Left lung (tissue), 10 donors: ENCODE results near the gene SLC25A6. TPM values are rescaled to one million over a fixed set of nuclear protein-coding genes. Genes with fewer than 3 reads are reported as not detected.

ENCODE experiments used
- ATAC-seq: fragments of 200-7000 bp; cut with Tn5 transposase; one replicate; pipeline ENCODE4 v1.9.1; 2020; ENCODE audit warnings: moderate library complexity
- DNase-seq, 4 donors: peaks; one replicate each; pipeline ENCODE4 v3.0.0-alpha.2; 2013 to 2020
- H3K27ac ChIP-seq, 2 donors: fragments of 200-600 bp; sonication (generic) in 1 of 2; one replicate each; pipeline versions ENCODE4 v1.5.0 to v1.8.0; 2020 to 2021
- H3K27me3 ChIP-seq, 2 donors: fragments of 200-600 bp; sonication (generic) in 1 of 2; one replicate each; pipeline versions ENCODE4 v1.5.0 to v1.8.0; 2020 to 2021
- H3K36me3 ChIP-seq, 2 donors: fragments of 200-600 bp; sonication (generic) in 1 of 2; one replicate each; pipeline versions ENCODE4 v1.5.0 to v1.8.0; 2020 to 2021
- H3K4me1 ChIP-seq, 2 donors: fragments of 200-600 bp; one replicate each; pipeline ENCODE4 v1.8.0; 2021
- H3K4me3 ChIP-seq, 2 donors: fragments of 200-600 bp; sonication (generic) in 1 of 2; one replicate each; pipeline versions ENCODE4 v1.5.0 to v1.8.0; 2020 to 2021; ENCODE audit warnings: mild to moderate bottlenecking in 1 of 2
- H3K9me3 ChIP-seq, 2 donors: fragments of 200-600 bp; sonication (generic) in 1 of 2; one replicate each; pipeline versions ENCODE4 v1.5.0 to v1.8.0; 2020 to 2021
- CTCF ChIP-seq, 2 donors: fragments of 200-600 bp; sonication (generic) in 1 of 2; IDR thresholded peaks; one replicate each; pipeline versions ENCODE4 v1.5.0 to v1.8.0; 2021; ENCODE audit warnings: antibody characterized with exemption in 2 of 2
- intact Hi-C, 2 donors: fragments of 100-400 bp; cut with DNase I; formaldehyde crosslinking; loops; one replicate each; pipeline versions ENCODE4 v1.11.2 to v1.14.2; 2022
- polyA plus RNA-seq, 6 donors: library from polyadenylated mRNA; unstranded; fragments of 120-200 nt; gene quantifications; one replicate each; pipeline ENCODE4 v1.2.1, GENCODE V29; 2013; ENCODE audit not compliant: insufficient read length in 6 of 6
- total RNA-seq, 2 donors: library from RNA; stranded (reverse); fragmentation: NEBNext Ultra II Directional; extraction: Animal tissue kit (Norgen Biotek cat#: 25700); gene quantifications; one replicate each; pipeline ENCODE4 v1.2.1, GENCODE V29; 2021
- donor health status: DM: no; HTN: yes; CAD: no.
- donor health status: DM: no; HTN: no; CAD: no.

The SLC25A6 gene
- total and polyA plus RNA-seq, 8 donors: 285 to 559 (median 392) TPM

GRCh38 chrX:1419545-1420355, 27.8 kb upstream of the SLC25A6 start:
- Histone ChIP-seq H3K27ac (no peak overlapping the region), H3K9me3 (peaks cover 0 to 28% of the 10 kb centered on the region in 2 donors), H3K36me3 (peaks cover 0 to 46% of the 10 kb centered on the region in 2 donors), H3K4me3 (no peak overlapping the region), H3K27me3 (no peaks in the 10 kb centered on the region), H3K4me1 (no peaks in the 10 kb centered on the region)
- DNase-seq (peak in 1 of 4 donors; percentile 56), ATAC-seq (no peak)
- intact Hi-C loops: no loop called here
- TF ChIP-seq CTCF (IDR thresholded peaks at IDR 0.05): no peak

GRCh38 chrX:1418901-1419544, 27.1 kb upstream of the SLC25A6 start:
- Histone ChIP-seq H3K27ac (no peak overlapping the region), H3K4me3 (no peak overlapping the region), H3K36me3 (peaks cover 0 to 53% of the 10 kb centered on the region in 2 donors), H3K9me3 (peaks cover 0 to 28% of the 10 kb centered on the region in 2 donors), H3K4me1 (no peaks in the 10 kb centered on the region), H3K27me3 (no peaks in the 10 kb centered on the region)
- ATAC-seq (no peak), DNase-seq (peak in 1 of 4 donors; percentile 70)
- TF ChIP-seq CTCF (IDR thresholded peaks at IDR 0.05): no peak
- intact Hi-C loops: no loop called here

DNA sequence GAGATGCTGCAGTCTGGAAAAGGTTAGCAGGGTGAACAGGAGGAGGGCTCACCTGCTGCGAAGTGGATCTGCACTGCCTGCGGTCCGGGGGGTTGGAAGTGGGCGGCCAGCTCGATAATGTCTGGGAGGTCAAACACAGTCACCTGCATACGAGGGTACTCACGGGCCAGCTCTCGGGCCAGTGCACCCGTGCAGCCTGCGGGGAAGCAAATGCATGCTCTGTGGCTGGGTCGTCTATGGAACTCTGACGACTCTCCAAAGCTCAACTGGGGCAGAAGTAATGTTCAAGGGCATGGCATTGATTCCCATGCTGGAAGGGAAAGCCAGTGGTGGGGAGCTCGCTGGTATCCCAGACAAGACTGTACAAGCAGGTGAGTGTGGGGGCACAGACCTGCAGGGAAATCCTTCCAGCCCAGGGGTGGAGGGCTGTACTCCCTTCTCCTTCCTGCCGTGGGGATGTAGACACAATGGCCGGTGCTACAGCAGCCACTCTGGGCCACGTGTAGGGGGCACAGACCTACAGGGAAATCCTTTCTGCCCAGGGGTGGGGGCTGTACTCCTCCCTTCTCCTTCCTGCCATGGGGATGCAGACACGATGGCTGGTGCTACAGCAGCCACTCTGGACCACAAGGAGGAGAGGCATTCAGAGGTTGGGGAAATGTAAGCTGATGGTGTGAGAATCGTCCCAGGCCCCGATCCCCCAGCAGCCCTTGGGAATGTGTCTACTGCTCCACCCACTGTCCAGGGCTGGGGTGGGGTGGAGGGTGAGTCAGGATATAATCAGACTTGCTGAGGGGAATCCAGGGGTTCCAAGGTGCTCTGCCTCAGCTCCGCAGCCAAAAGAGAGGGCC, 26.2 kb upstream of the SLC25A6 start:
- no peak for ATAC-seq
- Histone ChIP-seq H3K4me1 (no peaks in the 10 kb centered on the region), H3K36me3 (peaks cover 0 to 59% of the 10 kb centered on the region in 2 donors), H3K9me3 (peaks cover 0 to 25% of the 10 kb centered on the region in 2 donors), H3K27me3 (no peaks in the 10 kb centered on the region), H3K27ac (no peak overlapping the region), H3K4me3 (no peak overlapping the region)
- TF ChIP-seq CTCF (IDR thresholded peaks at IDR 0.05): no peak
- peak in 1 of 4 donors; percentile 66 for DNase-seq
- intact Hi-C loops: no loop called here

- ATAC-seq (no peak), DNase-seq (peak in 1 of 4 donors; percentile 22)
- intact Hi-C loops: no loop called here
- Histone ChIP-seq H3K4me3 (no peak overlapping the region), H3K36me3 (peaks cover 0 to 59% of the 10 kb centered on the region in 2 donors), H3K4me1 (no peaks in the 10 kb centered on the region), H3K27me3 (no peaks in the 10 kb centered on the region), H3K9me3 (peaks cover 0 to 16% of the 10 kb centered on the region in 2 donors), H3K27ac (no peak overlapping the region)
- TF ChIP-seq CTCF (IDR thresholded peaks at IDR 0.05): no peak
Observed at GRCh38 chrX:1416965-1417760, 25.2 kb upstream of the SLC25A6 start.
